ENCODE measurements around the gene ROR1.
A peak's percentile ranks its signal among the peaks of the same experiment; 100 is the strongest.

The ROR1 gene

DNA sequence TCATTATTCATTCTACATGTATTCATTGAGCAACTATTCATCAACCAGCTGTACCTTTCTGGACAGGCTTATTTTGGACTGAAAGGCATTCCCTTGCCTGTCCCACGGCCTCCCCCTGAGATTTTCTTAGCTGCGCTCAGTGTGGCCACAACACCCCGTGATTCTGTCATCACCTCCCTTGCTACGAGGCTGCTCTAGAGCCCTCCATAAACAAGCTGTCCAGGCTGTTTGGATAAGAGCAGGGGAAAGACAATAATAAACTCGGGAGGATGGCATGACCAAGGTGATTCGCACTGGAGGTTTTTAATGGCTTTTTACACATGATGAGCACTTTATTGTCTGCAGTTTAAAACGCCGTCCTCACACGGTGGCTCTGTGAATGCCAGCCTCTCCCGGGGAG is 139.7 kb downstream of the ROR1 start:
- DNase-seq (ENCODE audit: low spot score), result no peak

DNA sequence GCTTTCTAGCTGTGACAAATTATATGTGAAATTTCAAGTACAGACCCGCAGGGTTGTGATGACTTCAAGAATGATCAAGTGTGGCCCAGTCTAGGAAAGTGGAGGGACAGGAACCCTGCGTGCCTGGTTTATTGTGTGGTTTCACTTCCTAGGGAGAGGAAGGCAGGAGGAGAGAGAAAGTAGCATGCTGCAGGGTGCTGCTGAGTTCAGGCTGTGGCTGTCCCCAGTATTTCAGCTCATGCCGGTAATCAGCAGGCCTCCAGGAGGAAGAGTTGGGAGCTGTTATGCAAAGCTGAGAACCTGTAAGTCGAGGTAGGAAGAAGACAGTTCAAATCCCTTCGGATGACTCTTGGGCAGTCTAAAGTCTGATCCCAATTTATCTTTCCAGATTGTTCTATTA is 140.4 kb downstream of the ROR1 start:
- no peak for DNase-seq (ENCODE audit: low spot score)

DNA sequence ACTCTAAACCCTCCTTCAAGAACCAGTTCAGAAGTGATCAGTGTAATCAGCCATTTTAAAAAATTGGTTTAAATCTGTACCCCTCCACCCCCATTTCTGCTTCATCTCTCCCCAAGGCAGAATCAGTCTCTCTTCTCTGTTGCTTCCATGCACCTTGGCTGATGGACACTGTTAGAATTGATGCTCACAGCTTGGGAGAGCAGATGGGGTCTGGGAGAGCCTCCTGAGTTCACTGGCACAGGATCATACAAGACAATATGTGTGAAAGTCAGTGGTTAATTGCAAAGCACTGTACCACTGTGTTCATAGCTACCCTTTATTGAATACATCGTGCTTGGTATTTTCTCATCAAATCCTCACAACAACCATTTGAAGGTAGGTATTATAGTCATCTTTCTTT is 140.9 kb downstream of the ROR1 start:
- DNase-seq (ENCODE audit: low spot score), result no peak

DNA sequence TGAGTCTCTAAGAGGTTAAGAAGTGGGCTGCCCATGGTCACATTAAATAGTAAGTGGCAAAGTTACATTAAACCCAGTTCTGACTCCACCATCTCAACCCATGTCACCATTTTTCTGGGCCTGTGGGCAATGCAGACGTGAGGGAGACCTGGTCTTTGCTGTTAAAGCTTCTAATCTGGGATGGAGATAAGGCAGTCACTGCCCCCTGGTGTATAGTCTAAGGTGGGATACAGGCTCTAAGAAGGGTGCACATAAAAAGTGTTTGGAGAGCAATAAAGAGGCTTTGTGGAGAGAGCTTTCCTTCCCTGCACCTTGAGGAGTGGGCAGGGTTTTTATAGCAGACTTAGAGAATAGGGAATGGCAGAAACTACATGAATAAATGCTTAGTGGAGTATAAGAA is 141.3 kb downstream of the ROR1 start:
- peak; percentile 31 for DNase-seq (ENCODE audit: low spot score)

DNA sequence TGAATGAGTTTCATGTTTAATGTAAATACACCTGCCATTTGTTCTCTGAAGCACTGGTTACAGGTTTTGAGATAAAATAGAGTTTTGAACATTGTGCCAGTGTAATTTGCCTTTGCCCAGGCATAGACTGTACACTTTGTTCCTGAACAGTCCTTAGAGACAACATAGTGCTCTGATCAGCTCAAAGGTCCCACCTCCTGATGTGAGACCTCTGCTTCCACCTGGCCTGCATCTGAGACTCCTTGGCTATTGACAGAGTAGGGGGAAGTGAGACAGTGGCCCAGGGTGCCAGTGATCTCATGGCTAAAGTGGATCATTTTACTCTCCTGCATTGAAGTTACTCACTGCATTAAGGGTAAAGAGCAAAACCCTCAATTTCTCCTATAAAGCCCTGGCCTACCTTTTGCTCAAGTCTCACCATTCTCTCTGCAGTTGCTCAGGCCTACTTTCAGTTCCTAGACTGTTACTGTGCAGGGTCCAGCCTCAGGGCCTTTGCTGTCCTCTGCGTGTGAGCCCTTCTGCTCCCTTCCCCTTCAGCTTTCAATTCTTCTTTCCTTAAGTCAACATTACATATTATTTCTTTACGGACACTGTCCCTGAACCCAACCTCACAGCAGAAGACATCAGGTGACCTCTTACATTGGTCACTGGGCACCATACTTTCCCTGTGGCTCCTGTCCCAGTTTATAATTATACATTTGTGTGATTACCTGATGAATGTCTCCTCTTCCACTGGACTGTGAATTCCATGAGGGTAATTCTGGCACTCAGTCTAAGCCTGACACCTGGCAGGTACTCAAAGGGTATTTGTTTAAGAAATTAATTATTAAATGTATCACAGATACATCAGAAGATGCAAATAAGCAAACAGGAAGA is 142.9 kb downstream of the ROR1 start:
- DNase-seq (ENCODE audit: low spot score), result no peak

DNA sequence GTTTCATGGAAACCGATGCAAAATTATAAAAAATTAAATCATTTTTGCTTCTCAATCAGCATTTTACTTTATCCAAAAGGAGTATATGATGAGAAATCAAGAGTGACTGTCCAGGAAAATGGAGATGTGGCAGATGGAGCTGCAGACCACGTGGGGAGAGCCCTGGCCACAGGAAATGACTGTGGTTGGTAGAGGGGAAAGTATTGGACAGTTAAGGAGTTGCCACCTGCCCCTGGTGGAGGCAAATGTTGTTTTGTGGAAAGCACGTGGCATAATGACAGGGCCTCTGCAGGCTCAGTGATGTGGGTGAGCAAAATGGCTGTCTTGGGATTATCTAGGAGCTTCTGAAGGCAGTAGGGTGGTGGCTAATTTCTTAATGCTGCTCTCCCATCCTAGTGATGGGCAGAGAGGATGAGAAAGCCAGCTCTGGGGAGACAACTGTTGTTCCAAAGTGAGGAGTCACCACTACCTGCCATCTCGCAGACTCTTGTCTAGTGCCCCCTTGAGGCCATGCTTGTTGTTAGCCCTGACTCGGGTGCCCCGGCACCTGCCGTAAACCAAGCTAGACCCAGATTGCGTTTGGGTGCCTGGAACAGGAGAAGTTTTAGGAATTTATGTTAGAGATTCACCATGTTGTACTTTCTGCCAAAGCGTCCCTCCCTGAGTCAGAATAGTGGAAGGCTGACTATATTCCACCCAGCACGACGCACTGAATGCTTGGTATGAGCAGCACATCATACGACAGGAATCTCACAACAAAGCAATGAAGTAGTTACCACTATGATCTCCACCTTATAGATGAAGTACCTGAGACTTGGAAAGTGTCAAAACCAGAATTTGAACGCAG is 144.0 kb downstream of the ROR1 start:
- peak; percentile 40 for DNase-seq (ENCODE audit: low spot score)

DNA sequence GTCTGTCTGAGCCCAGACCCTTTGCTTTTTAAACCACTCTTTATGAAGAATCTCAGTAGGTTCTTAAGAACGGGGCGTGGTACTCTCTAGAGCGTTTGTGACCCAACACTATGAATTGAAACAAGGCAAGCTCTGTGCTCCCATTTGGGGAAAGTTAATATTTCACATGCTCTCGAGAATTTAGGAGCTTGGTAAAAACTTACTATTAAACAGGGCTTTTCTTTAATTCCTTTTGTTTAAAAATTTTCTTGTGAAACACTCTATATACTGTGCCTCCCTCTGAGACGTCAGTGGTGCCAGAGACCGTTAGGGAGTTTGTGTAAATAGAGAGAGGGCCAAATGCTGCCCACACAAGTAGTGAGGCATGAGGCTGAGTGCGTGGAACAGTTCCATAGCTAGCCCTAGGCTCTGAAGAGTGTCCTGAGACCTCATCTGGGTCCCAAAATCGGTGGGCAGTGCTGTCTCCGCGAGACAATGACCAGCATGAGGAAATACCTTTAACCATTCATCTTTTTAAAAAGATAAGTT is 144.7 kb downstream of the ROR1 start:
- no peak for DNase-seq (ENCODE audit: low spot score)

DNA sequence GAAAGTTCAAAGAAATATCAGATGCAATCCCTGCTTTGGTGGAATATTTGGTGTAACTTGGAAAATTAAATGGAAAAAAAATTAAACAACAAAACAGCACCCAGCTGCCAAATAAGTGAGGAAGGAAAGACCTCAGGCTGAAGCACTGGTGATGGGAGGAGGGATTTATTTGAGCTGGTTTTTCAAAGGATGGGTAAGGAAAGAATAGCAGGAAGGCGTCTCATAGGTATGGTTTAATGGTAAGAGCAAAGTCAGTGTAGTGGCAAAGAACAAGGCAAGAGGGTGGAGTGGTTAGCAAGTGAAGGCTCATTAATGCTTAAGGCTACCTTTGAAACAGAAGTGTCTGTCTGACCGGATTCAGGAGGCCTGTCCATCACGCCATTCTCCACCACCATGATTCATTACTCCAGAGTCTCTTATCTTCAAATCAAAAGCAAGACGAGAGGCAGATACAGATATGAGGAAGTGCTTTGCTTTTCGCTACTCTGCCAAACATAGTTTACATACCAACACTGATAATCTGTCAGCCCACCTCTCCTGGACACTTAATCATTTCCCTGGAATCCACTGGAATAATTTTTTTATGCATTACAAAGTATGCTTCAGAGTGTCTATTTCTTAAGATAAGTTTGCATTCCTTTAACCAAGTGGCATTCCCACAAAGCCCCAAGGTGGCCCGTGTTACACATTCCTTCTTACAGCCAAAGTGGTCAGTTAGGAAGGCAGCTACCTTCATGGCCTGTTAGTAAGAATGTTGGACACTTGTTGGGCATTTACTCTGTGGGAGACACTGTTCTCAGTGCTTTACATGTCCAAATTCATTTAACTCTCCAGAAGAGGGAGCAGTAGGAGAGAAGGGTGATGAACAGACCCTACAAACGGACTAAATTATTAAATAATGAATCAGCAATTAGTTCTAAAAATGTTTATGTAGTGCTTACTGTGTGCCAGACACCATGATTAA is 146.6 kb downstream of the ROR1 start:
- peak; percentile 65 for DNase-seq (ENCODE audit: low spot score)

DNA sequence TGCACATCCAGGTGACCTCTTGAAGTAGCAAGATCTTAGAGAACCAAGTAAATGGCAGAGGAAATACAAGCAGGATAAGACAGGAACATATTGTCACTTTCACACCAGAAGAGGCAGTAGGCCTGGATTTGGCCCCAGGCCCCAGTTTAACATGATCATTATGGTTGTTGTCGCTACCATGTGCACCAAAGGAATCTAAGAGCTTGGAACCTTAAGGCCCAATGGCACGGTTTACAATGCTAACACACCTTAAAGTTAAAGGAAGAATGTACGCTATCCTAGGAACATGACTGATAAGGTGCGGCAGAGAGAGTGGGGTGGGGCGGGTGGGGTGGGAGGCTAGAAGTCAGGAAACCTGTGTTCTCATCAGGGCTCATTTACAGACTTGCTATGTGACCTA is 147.5 kb downstream of the ROR1 start:
- no peak for DNase-seq (ENCODE audit: low spot score)

DNA sequence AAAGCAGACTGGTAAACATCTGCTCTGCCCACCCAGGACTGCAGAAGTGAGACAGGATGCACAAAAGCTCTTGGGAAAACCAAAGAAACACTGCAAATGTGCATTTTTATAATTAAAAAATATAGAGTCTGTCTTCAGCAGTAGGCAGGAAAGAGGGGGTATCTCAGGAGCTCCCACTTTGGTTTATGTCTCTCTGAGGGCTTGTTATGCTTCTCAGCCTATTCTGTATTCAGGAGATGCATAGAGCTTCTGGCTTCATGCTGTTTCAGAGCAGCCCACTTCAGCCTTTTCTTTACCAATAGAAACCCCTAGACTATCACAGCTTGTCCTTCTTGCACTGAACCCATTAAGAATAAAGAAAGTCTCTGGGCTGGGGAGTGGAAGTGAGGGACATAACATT is 148.0 kb downstream of the ROR1 start:
- no peak for DNase-seq (ENCODE audit: low spot score)

DNA sequence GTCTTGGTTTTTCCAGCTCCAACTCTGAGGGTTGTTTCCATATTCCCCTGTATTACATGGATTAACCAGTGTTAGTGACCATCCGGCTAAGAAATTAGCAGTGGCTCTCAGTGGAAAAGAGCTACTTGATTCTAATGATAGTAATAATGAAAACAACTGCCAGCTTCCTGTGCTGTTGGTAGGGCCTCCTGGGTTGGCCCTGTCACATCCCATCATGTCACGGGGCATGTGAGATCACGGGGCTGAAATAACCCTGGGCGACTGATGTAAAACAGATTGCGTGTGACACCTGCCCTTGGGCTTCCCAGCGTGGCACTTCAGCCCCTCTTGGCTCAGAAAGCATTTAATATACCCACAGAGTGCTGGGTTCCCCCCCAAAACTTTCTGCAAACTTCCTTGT is 149.0 kb downstream of the ROR1 start:
- no peak for DNase-seq (ENCODE audit: low spot score)

DNA sequence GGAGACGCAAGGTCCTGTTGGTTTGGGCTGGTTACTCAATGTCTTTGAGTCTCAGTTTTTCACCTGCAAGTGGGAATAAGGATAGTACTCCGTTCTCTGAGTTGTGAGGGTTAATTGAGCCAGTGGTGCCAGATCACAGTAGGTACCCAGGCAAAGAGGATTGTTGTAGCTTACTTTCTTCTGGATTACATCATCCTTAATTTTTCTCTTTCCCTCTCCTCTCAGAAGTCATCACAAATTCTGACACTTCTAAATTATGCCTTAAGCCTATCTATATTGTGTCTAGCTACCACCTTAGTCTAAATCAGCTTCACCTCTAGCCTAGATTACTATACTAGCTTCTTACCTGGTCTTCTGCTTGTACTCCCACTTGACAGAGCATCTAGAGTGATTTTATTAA is 149.5 kb downstream of the ROR1 start:
- DNase-seq (ENCODE audit: low spot score), result no peak

DNA sequence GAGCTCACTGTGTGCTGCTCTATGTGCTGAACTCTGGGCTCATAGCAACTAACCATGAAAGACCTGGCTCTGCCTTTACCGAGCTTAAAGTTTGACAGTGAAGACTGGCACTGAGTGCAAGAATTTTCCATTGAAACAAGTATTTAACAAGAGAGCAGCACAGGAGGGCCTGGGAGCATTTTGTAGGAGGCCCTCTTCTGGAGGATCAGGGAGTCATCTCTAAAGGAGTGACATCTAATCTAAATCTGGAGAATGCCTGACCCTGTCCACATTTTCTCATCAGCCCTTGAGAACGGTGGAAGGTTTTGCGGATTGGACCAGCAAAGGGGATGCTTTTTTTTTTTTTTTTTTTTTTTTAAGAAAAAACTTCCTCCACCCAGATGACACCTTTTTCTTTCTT is 150.8 kb downstream of the ROR1 start:
- DNase-seq (ENCODE audit: low spot score), result no peak

DNA sequence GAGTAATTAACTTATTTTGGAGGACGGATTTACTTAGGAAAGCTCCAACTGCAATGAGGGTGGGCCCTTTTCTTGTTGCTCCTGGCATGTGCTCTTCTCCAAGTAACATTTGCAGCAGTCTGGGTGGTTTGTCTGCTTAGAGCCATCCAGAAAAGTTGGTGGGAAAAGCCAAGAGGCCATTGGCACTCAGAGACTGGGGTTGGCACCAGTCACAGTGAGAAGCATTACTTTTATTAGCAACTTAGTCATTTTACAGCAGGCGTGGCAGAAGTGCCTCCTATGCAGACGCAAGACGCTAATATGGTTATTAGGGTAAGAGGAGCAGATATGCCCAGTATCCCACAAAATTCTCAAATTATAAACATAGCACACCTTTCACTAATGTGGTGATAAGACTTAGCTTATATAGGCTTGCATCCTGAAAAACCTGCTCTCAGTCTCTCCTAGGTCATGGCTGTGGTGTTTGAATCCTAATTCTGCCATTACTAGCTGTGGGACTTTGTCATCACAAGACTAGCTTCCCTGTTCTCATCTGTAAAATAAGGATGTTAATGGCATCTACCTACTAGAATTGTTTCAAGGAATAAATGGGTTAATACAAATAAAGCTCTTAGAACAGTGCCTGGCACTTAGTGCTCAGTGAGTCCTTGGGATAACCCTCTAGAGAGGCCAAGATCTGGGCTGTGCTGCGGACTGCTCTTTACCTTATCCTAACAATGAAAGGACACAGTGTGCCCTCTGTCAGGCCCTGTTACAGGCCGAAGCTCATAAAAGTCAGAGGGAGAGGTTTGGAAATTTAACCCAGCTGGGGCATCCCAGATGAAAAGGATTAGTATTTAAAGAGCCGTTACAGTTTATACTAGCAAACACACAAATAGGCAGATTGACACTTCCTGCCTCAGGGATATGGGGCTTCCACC is 154.6 kb downstream of the ROR1 start:
- DNase-seq (ENCODE audit: low spot score), result no peak

DNA sequence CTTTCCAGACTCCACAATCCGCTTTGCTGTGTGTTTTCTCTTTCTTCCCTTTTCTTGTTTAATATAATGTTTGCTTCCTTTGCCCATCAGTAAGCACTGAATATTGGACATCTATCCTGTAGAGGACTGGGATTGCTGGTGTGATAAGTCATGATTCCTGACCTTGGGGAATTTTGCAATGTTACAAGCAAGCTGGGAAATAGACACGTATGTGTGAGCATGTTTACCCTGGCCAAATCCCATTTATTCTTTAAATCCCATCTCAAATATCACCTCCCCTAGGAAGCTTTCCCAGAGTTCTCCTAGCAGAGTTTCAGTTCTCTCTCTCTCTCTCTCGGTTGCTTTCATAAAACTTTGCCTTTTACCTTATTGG is 155.3 kb downstream of the ROR1 start:
- no peak for DNase-seq (ENCODE audit: low spot score)

DNA sequence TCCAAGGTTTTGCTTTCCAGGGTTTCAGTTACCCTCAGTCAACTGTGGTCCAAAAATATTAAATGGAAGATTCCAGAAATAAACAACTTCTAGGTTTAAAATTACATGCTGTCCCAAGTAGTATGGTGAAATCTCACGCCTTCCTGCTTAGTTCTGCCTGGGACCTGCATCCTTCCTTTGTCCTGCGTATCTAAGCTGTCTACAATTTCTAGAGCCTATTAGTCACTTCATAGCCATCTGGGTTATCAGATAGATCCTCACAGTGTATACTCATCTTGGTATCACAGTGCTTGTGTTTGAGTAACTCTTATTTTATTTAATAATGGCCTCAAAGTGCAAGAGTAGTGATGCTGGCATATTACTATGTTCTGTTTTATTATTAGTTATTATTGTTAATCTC is 157.7 kb downstream of the ROR1 start:
- DNase-seq (ENCODE audit: low spot score), result no peak

DNA sequence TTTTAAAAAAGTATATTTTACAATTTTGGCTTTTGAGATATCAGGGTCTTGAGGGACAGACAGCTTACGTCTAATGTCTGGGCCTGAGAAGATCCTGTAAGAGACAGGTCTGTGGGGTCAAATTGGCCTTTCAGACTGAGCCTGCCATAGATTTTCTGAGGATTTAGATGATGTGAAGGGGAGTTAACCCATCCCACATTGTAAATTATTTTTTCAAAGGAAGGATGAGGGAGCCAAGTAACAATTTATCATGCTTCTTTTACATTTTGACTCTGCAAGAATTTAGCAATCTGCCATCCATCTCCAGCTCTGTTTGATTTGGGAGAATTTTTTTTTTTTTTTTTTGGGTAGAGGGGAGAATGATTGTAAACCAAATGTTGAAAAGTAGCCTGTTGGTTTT is 160.9 kb downstream of the ROR1 start:
- no peak for DNase-seq (ENCODE audit: low spot score)

DNA sequence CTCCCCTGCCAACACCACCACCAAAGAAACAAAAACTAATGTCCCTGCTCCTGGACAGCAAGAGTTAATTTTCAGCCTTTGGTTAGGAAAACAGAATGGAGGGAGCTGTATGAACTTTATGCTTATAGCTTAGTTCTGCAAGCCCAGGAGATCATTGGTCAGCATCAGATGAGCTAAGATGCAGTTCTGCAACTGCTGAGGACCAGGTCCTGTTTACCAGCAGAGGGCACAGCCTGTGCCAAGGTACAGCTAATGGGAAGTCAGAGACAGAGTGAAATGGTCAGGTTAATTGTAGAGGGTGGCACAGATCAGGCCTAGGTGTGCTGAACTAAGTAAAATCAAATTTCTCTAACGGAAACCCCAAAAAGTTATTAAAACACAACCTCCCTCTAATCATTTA is 161.3 kb downstream of the ROR1 start:
- DNase-seq (ENCODE audit: low spot score), result peak; percentile 27

DNA sequence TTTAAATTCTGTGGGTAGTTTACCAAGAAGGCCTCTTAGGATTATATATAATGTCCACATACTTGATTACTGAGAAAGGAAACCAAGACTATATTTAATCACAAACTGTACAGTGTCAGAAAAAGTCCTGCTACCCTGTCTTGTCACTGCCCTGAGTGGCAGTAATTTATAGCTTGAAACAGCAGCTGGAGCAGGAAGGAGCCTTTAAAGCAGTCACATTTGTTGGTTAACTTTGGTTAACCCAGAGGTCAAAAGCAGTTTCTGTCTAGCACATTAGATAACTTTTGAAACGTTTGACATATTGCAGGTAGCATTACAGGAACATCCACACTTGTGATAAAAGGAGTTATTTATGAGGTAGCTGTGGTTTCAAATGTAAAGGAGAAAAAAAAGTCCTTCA is 161.7 kb downstream of the ROR1 start:
- DNase-seq (ENCODE audit: low spot score), result no peak

DNA sequence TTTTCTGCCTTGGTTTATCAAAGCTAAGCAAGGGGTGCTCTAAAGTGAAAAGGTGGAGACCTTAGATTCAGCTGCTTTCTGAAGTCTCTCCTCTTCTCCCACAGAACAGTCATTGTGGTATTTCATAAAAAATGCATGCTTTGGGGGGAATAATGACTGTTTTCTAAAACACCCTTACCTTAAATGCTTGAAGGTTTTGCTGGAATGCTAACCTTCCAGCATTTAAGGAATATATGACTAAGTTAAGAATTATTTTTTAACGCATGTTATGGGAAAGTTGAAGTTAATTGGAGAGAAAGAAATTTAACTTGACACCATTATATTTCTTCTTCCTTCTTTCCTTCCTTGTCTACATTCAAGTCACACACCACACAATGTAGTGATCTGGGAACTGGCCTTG is 162.5 kb downstream of the ROR1 start:
- no peak for DNase-seq (ENCODE audit: low spot score)

DNA sequence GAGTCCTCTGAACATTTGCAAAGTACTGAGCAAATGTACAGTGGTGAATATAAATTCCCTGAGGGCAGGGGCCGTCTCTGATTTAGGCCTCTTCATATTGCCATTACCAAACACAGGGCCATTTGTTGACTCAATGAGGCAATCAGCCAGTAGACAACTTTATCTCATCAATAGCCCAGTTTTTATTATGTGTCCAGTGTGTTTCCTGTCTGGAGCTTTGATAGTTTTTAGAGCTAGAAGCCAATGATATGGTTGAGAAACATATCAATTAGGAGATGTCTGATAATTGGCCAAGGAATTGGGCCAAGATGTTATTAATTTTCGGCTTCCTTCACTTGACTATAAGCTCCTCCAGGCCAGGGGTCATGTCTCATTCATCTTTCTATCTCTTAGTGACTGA is 163.0 kb downstream of the ROR1 start:
- no peak for DNase-seq (ENCODE audit: low spot score)
